Thyroid gland (tissue), 4 donors: Measurements from ENCODE around the gene NHLH2. TPM values are rescaled to one million over a fixed set of nuclear protein-coding genes. Genes with fewer than 3 reads are reported as not detected.
A peak's percentile ranks its signal among the peaks of the same experiment; 100 is the strongest.

Source experiments
- DNase-seq, 2 donors: peaks; one replicate each; pipeline ENCODE4 v3.0.0-alpha.2; 2019
- H3K27ac ChIP-seq, 3 donors: fragments of 200-600 bp; sonication (generic); 1 replicate in 2 of 3; 2 replicates in 1 of 3; pipeline ENCODE4 v1.5.1; 2016 to 2019; ENCODE audit warnings: mild to moderate bottlenecking in 1 of 3, moderate library complexity in 1 of 3
- H3K27me3 ChIP-seq: fragments of 200-600 bp; sonication (generic); one replicate; pipeline ENCODE4 v1.5.1; 2019
- H3K36me3 ChIP-seq, 2 donors: fragments of 200-600 bp; sonication (generic); one replicate each; pipeline ENCODE4 v1.5.1; 2016 to 2019
- H3K4me1 ChIP-seq, 2 donors: fragments of 200-600 bp; sonication (generic); one replicate each; pipeline ENCODE4 v1.5.1; 2017 to 2019
- H3K4me3 ChIP-seq, 3 donors: fragments of 200-600 bp; sonication (generic); replicated peaks in 1 of 3; 1 replicate in 2 of 3; 2 replicates in 1 of 3; pipeline ENCODE4 v1.5.1; 2016; ENCODE audit warnings: mild to moderate bottlenecking in 1 of 3
- H3K9me3 ChIP-seq: fragments of 200-600 bp; sonication (generic); one replicate; pipeline ENCODE4 v1.5.1; 2017
- POLR2A ChIP-seq, 2 donors: fragments of 450-650 bp; IDR thresholded peaks; one replicate each; pipeline ENCODE4 v1.6.1; 2017; ENCODE audit warnings: antibody characterized with exemption in 2 of 2, mild to moderate bottlenecking in 2 of 2, moderate library complexity in 1 of 2
- WGBS, 2 donors: methylation state at CpG; one replicate each; pipeline ENCODE4 v1.1.5; 2017; 5-methylcytosine and 5-hydroxymethylcytosine counted together
- intact Hi-C: fragments of 100-400 bp; cut with DNase I; formaldehyde crosslinking; loops from one replicate; pipeline ENCODE4 v1.15.1; 2023
- total RNA-seq, 4 donors: library from RNA; depleted of rRNA; stranded (reverse); fragments of >200 nt; gene quantifications; one replicate each; pipeline ENCODE4 v1.2.3, GENCODE V29; 2016
- TF ChIP-seq, protein P1 (sequence below), 6 experiments: fragments of 200-600 bp in 3 of 6; fragments of 450-650 bp in 3 of 6; sonication (generic) in 3 of 6; IDR thresholded peaks; one replicate each; pipeline ENCODE4 v1.5.1; 2016 to 2019; ENCODE audit warnings: antibody characterized with exemption in 6 of 6, mild to moderate bottlenecking in 2 of 6, inconsistent platforms in 1 of 6, moderate library complexity in 1 of 6

The NHLH2 gene
- total RNA-seq, 4 donors from 2014 or later, result not detected

DNA sequence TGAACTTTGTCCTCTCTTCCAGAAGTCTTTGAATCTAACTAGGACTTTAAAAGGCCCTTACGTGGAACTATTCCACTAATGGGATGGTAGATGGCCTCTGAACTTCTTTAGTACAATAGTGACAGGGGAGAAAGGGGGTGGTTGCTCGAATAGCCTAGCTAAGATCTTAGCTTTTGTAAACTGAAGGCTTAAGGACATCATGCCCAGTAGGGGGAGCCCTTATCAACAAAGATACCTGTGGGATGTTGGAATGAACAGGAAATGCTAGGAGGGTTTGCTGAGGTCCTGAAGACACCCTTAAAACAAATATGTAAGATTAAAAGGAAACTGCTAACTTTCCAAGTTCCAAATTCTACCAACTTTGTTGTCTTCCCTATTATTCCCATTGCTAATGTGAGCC is 33.2 kb downstream of the NHLH2 start:
- intact Hi-C loops, result loop anchor here (5.0 kb wide), 1 partner anchor 175 kb away; no protein-coding TSS in a partner anchor
- Histone ChIP-seq H3K27ac (no peak overlapping the region), H3K4me3 (no peak overlapping the region), H3K9me3 (no peaks in the 10 kb centered on the region), H3K4me1 (no peaks in the 10 kb centered on the region), H3K27me3 (no peaks in the 10 kb centered on the region), H3K36me3 (no peaks in the 10 kb centered on the region)
- TF ChIP-seq, protein P1, sequence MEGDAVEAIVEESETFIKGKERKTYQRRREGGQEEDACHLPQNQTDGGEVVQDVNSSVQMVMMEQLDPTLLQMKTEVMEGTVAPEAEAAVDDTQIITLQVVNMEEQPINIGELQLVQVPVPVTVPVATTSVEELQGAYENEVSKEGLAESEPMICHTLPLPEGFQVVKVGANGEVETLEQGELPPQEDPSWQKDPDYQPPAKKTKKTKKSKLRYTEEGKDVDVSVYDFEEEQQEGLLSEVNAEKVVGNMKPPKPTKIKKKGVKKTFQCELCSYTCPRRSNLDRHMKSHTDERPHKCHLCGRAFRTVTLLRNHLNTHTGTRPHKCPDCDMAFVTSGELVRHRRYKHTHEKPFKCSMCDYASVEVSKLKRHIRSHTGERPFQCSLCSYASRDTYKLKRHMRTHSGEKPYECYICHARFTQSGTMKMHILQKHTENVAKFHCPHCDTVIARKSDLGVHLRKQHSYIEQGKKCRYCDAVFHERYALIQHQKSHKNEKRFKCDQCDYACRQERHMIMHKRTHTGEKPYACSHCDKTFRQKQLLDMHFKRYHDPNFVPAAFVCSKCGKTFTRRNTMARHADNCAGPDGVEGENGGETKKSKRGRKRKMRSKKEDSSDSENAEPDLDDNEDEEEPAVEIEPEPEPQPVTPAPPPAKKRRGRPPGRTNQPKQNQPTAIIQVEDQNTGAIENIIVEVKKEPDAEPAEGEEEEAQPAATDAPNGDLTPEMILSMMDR (IDR thresholded peaks at IDR 0.05), result peak; percentile 39 to 70 (median 58)
- TF ChIP-seq POLR2A (IDR thresholded peaks at IDR 0.05), result no peak
- peak; percentile 57 for DNase-seq
- WGBS, 2 donors, result 0 to 2% methylated on average over 2 of the region's 2 CpGs

DNA sequence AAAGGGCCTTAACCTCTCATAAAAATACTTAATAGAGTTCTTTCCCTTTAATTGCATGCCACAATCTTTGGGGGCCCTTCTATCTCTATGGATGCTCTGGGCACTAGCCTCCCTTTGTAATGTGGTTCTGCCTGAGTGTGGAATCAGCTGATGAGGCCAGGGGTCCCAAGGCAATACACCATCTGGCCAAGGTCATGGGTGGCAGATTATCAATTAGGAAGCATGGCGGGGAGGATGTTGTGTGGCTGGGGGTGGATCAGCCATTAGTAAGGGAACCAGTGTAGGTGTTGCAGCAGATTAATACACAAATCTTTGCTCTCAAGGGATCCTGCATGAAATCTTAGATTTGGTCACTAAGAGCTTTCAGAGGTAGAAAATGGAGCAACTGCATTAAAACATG is 35.3 kb downstream of the NHLH2 start:
- no peak overlapping the region for H3K27ac ChIP-seq
- DNase-seq, result no peak
- no peak for TF ChIP-seq POLR2A (IDR thresholded peaks at IDR 0.05)
- TF ChIP-seq, protein P1 (IDR thresholded peaks at IDR 0.05), result no peak
- 95 to 100% methylated on average over 1 of the region's 1 CpG for WGBS, 2 donors
- H3K36me3 ChIP-seq, result no peaks in the 10 kb centered on the region
- H3K27me3 ChIP-seq, result no peaks in the 10 kb centered on the region
- H3K4me3 ChIP-seq, result no peak overlapping the region
- intact Hi-C loops, result loop anchor here (5.0 kb wide), 1 partner anchor 177 kb away; no protein-coding TSS in a partner anchor
- no peaks in the 10 kb centered on the region for H3K4me1 ChIP-seq
- H3K9me3 ChIP-seq, result no peaks in the 10 kb centered on the region

- no peak overlapping the region for H3K4me3 ChIP-seq
- no peaks in the 10 kb centered on the region for H3K9me3 ChIP-seq
- intact Hi-C loops, result no loop called here
- no peaks in the 10 kb centered on the region for H3K27me3 ChIP-seq
- DNase-seq, result no peak
- H3K4me1 ChIP-seq, result no peaks in the 10 kb centered on the region
- no peak for TF ChIP-seq POLR2A (IDR thresholded peaks at IDR 0.05)
- TF ChIP-seq, protein P1 (IDR thresholded peaks at IDR 0.05), result no peak
- no peaks in the 10 kb centered on the region for H3K36me3 ChIP-seq
- no peak overlapping the region for H3K27ac ChIP-seq
- WGBS, 2 donors, result 76 to 87% methylated on average over 2 of the region's 2 CpGs
Observed at GRCh38 chr1:115802416-115802815, 38.5 kb downstream of the NHLH2 start.

DNA sequence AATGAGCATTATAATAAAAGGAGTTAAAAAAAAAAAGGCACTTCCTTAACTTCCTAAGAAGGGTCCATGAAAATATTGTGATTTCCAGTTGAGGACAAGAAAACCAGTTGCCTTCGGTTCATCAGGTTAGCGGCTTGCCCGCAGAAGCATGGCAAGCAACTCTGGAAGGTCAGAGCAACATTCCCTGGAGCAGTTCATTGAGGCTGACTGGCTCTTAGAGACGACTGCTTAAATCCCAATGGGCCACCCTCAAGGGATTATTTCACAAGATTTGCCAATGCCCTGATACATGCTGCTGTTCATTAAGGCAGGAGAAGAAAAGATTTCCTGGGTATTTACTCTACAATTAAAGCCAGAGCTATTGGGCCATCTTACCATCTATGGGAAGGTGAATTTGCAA is 43.4 kb downstream of the NHLH2 start:
- TF ChIP-seq, protein P1 (IDR thresholded peaks at IDR 0.05), result no peak
- TF ChIP-seq POLR2A (IDR thresholded peaks at IDR 0.05), result no peak
- Histone ChIP-seq H3K36me3 (no peaks in the 10 kb centered on the region), H3K9me3 (no peaks in the 10 kb centered on the region), H3K27me3 (peaks cover 5% of the 10 kb centered on the region), H3K27ac (no peak overlapping the region), H3K4me1 (no peaks in the 10 kb centered on the region), H3K4me3 (no peak overlapping the region)
- intact Hi-C loops, result no loop called here
- DNase-seq, result no peak
- 81 to 86% methylated on average over 4 of the region's 4 CpGs for WGBS, 2 donors

GRCh38 chr1:115796897-115797296 is 44.0 kb downstream of the NHLH2 start:
- no peak for TF ChIP-seq POLR2A (IDR thresholded peaks at IDR 0.05)
- TF ChIP-seq, protein P1 (IDR thresholded peaks at IDR 0.05), result no peak
- no peak for DNase-seq
- no peaks in the 10 kb centered on the region for H3K4me1 ChIP-seq
- H3K9me3 ChIP-seq, result no peaks in the 10 kb centered on the region
- no peak overlapping the region for H3K27ac ChIP-seq
- WGBS, 2 donors, result 57 to 64% methylated on average over 5 of the region's 5 CpGs
- intact Hi-C loops, result no loop called here
- no peaks in the 10 kb centered on the region for H3K36me3 ChIP-seq
- H3K4me3 ChIP-seq, result no peak overlapping the region
- peaks cover 5% of the 10 kb centered on the region for H3K27me3 ChIP-seq
